PC-9 (cell line): ENCODE results near the gene TRIM7.

Source experiments
- EZH2 ChIP-seq: fragments of 200-600 bp; sonication (generic); IDR thresholded peaks from 2 replicates; pipeline ENCODE4 v1.8.0; 2017; ENCODE audit warnings: antibody characterized with exemption, low read depth
- TF ChIP-seq, protein P1 (sequence below): fragments of 200-600 bp; sonication (generic); conservative IDR thresholded peaks from 2 replicates; pipeline ENCODE4 v1.6.1; 2017; ENCODE audit warnings: mixed run types, antibody characterized with exemption, mild to moderate bottlenecking, moderate library complexity

DNA sequence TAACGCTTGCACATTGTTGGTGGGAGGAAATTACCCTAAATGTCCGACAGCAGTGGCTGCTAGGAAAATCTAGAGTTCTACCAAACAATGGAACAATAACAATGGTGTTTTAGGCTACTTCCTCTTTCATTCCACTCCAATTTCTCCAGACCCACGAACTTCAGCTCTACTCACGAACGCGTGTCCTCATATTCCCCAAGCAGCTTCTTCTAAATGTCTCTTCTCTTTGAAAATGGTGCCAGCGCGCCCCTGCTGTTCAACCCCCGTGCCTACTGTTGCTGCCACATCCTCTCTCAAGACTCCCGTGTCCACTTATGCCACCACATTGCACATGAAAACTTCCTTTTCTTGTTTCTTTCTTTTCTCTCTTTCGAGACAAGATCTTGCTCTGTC, 32.0 kb downstream of the TRIM7 start:
- TF ChIP-seq, protein P1, sequence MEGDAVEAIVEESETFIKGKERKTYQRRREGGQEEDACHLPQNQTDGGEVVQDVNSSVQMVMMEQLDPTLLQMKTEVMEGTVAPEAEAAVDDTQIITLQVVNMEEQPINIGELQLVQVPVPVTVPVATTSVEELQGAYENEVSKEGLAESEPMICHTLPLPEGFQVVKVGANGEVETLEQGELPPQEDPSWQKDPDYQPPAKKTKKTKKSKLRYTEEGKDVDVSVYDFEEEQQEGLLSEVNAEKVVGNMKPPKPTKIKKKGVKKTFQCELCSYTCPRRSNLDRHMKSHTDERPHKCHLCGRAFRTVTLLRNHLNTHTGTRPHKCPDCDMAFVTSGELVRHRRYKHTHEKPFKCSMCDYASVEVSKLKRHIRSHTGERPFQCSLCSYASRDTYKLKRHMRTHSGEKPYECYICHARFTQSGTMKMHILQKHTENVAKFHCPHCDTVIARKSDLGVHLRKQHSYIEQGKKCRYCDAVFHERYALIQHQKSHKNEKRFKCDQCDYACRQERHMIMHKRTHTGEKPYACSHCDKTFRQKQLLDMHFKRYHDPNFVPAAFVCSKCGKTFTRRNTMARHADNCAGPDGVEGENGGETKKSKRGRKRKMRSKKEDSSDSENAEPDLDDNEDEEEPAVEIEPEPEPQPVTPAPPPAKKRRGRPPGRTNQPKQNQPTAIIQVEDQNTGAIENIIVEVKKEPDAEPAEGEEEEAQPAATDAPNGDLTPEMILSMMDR = no peak
- TF ChIP-seq EZH2 = no peak
